HG03469 (cell line): ENCODE results near the gene ASB16.
"Not testable (repeated sequence)": the region's sequence is repeated elsewhere in the genome, so short reads cannot be mapped to it uniquely, and the experiment has no call there.

Experiments
- ATAC-seq: cut with Tn5 transposase; IDR thresholded peaks from one replicate; pipeline ENCODE4 v1.9.1; 2021; ENCODE audit warnings: mild to moderate bottlenecking, moderate library complexity, moderate number of reproducible peaks; ENCODE audit not compliant: unreplicated experiment

Gene ASB16, protein sequence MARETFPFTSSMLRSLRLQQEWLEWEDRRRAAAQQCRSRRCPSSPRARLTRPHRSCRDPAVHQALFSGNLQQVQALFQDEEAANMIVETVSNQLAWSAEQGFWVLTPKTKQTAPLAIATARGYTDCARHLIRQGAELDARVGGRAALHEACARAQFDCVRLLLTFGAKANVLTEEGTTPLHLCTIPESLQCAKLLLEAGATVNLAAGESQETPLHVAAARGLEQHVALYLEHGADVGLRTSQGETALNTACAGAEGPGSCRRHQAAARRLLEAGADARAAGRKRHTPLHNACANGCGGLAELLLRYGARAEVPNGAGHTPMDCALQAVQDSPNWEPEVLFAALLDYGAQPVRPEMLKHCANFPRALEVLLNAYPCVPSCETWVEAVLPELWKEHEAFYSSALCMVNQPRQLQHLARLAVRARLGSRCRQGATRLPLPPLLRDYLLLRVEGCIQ

DNA sequence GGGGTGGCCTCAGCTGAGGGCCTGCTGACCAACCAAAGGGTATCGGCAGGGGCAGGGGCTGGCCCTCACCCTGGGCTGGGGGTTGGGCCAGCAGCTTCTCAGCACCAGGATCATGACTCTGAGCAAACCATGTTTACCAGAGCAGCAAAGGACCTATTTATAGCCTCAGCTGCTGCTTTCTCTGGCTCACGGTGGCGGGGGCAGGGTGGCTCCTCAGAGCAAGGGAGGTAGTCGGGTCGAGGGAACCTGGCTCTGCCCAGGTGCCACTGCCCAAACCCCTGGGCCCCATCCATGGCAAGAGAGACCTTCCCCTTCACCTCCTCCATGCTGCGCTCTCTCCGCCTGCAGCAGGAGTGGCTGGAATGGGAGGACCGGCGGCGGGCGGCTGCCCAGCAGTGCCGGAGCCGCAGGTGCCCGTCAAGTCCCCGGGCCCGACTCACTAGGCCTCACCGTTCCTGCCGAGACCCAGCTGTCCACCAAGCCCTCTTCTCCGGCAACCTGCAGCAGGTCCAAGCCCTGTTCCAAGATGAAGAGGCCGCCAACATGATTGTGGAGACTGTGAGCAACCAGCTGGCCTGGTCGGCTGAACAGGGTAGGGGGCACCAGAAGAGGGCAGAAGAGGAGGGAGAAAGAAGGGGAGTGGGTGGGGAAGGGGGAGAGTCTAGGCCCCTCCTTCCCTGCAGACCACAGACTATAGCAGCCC is at the start of gene ASB16:
TSS of gene ASB16 (plus strand) at position 206 of the 703 bp plus-strand sequence. CDS start at position 292, 86 bp downstream.
- no peak for ATAC-seq

DNA sequence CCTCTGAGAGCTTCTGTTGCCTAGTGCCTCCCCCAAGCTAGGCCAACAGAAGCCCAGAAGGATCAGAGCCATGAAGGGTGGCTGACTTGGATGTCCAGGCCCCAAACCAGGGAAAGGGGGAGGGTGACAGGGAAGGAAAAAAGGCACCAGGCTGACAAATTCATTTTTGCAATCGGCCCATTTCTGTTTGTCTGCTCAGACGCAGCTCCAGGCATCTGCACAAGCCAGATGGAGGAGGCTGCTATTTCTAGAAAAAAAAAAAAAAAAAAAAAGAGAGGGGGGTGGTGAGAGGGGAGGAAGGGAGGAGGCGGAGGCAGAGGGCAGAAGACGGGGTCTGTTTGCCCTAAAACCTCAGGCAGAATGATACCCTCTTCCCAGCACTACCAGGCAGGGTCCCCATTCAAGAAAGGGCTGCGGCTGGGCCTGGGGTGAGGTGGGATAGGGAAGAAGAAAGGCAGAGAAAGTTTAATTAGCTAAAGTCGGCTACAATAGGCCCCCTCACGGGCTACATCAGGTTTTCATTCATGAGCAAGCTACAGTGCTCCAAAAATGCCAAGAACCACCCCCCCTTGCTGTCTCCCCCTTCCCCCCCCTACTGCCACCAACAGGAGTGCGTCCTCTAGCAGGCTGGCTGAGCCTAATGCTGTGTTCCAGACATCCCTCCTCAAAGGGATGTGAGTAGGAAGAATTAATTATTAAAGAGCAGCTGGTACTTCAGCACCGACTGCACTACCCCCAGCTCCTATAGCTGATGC is 49.5 kb upstream of the ASB16 start:
- no peak for ATAC-seq

DNA sequence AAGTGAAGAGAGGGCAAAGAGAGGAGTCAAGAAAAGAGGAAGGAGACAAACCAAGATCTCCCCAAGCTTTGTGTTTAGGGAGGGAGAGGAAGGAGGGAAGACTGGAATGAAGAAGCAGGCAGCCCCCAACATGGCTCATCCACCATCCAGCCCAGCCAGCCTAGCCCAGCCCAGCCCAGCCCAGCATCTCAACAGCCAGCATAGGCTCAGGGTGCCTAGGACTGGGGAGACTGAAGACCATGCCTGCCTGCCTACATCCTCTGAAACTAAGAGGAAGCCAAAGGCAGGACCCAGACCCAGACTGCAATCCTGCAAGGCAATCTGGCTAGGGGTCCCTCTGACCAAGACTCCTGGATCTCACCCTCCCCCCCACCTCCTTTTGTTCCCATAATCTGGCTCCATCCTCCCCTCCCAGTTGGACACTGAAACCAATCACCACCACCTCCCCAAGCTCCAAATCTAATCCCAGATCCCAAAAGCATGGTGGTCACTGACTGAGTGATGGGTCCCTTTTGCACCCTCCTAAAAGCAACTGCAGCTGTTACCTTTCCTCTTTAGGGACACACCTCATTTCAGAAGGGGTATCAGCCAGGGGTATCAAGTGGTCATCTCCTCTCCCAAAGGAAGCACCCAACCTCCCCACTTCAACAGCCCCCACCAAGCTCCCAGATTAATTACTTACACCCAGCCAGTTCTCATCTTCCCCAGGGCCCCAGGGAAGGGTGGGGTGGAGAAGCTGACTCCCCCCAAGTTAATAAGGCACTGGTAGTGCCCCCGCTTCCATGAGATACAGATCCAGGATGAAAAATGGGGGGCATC is 48.3 kb upstream of the ASB16 start:
- no peak for ATAC-seq

DNA sequence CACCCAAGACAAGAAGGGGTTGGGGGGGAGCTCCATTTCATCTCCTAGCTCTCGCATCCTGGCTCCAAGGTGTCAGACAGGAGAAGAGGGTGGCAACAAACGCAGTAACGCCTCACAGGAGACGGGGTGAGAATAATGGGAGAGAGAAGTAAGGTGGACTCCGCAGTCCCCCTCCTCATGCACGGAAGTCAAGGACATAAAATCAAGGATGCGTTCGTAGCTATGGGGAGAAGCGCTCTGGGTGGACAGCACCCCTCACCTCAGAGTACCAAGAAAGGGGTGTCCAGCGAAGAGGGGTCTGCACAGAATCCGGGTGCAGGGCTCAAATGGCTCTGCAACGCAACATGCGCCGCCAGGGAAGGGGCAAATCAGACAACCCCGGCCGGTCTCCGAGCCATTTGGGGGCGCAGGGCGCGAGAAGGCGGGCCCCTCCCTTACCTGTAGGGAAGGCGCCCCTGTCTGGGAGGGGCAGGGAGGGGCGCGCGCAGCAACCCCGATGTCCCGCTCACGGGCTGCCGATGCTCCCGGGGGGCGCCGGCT is 47.6 kb upstream of the ASB16 start:
- no peak for ATAC-seq

DNA sequence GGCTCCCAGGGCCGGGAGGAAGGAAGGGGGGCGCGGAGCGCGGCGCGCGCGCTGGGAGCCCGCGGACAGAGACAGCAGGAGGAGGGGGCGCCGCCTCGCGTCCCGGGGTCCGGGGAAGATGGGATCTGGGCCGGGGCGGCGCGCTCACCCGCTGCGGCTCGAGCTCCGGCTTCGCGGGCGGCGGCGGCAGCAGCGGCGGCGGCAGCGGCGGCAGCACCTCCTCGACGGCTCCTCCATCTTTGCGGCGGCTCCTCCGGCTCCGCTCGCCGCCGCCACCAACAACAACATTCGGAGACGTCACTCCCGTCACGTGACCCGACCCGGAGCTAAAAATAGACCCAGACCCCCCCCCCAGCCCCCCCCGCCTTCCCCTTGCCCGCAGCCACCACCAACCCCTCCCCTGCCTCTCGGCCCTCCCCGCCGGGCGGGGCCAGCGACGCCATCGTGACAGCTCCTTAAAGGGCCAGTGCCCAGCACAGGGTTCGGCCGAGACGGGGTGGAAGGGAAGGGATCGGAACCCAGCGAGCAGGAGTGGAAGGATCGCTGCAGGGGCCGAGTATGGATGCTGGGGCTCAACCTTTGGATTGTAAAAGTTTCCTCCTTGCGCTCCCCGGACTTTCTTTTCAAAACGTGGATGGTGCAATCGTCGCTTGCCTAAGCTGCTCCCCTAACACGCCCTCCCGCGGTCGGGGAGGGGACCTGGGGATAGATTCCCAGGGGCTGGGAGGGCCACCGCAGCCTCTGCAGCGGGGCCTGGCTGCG is 47.0 kb upstream of the ASB16 start, which contains the start of gene HDAC5:
TSS of gene HDAC5 (minus strand) at position 286 of the 762 bp plus-strand sequence. CDS start 6,126 bp downstream, outside the sequence.
- ATAC-seq: peak; percentile 62

DNA sequence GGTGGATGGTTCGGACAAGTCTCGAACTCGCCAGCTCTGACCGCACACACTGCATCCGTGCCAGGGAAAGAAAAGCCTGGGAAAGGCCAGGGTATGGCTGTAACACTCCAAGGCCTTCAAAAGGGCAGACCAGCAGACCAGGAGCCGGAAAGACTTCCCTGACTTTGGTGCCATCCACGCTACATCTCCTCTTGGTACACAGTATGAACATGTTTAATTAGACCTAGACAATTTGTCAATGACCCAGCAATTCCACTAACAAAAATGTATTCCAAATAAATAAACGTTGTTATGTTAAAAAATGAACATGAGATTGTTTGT is 46.4 kb upstream of the ASB16 start:
- ATAC-seq: no peak

DNA sequence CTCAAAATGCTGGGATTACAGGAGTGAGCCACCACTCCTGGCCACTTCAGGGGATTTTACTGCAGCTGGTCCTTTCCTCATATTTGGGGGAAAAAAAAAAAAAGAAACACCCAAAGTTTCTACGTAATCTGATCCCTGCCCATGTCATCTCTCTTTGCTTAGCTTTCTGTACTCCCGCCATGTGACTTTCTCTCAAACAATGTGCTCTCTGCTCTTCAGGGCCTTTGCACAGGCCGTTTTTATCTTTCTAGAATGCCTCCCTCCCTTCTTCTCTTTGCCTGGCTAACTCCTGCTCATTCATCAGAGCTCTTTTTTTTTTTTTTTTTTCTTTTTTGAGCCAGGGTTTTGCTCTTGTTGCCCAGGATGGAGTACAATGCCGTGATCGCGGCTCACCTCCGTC is 42.1 kb upstream of the ASB16 start:
- ATAC-seq: no peak

DNA sequence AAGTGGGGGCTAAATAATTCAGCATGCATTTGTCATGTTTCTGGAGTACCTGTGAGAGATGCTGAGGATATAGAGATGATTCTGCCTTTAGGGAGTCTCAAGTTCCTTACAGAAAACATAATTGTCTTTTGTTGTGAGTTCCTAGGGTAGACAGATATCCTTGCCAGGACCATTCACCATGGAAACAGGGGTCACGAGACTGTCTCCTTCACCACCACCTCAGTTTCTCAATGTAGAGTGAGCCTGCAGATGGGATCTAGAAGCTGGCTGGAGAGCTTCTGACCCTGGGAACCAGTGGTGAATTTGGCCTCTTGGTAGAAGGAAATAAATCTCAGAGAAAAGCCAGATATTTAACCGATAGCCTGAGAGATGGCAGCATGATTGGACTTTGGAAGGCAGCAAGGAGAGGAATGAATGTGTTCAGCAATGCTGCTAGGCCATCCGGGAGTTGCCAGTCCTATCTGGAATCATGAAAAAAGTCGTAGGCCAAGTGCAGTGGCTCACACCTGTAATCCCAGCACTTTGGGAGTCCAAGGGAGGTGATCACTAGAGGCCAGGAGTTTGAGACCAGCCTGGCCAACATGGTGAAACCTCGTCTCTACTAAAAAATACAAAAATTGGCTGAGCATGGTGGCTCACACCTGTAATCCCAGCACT is 39.7 kb upstream of the ASB16 start:
- ATAC-seq: no peak

DNA sequence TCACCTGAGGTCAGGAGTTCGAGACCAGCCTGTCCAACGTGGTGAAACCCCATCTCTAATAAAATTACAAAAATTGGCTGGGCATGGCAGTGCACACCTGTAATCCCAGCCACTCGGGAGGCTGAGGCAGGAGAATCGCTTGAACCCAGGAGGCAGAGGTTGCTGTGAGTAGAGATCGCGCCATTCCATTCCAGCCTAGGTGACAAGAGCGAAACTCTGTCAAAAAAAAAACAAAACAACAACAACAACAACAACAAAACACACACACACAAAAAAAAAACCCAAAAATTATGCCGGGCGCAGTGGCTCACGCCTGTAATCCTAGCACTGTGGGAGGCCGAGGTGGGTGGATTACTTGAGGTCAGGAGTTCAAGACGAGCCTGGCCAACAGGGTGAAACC is 39.1 kb upstream of the ASB16 start:
- not testable (repeated sequence) for ATAC-seq

DNA sequence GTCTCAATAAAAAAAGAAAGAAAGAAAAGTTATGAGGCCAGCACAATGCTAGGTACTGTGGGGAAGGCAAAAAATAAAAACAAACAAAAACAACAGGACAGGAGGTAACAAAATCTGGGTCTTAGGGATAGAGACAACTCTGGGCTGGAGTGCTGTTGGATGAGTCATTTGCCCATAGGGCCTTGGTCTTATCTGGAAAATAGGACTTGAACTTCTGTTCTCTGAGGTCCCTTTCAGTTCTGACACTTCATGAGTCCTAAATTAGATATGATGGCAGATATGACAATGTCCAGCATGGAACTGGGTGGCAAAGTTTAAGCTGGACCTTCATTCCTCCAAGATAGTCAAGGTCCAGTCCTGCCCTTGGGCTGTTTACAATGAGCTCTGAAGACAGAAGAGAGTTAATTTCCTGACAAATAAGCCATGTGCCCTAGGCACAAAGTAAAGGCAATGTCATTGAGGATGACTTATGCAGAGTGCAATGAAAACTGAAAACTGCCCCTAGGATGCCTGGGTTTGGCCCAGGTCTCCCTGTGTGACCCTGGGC is 38.2 kb upstream of the ASB16 start:
- ATAC-seq: no peak

DNA sequence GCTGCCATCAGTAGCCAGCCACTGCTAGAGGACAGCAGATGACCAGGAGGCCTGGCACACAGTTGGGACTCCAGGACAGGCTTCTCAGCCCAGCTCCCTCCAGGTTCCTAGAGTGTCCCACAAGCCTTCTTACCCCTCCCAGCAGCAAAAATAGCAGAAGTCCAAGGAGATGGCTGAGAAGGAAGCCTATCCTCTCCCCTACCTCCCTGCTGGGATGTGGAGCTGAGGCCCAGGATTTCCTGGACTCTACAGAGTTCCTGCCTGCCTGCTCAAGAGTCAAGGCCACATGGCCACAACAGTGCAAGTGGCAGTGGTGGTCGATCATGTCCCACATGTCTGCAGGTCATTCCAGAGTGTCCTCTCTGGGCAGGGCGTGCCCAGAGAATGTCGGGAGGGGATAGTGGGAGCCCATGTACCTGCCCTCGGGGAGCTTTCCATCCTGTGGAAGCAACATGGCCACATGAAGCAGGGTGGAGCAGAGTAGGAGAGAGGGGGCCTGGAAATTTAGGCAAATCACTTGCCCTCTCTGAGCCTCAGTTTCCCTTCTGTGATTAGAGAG is 36.5 kb upstream of the ASB16 start:
- ATAC-seq: no peak

DNA sequence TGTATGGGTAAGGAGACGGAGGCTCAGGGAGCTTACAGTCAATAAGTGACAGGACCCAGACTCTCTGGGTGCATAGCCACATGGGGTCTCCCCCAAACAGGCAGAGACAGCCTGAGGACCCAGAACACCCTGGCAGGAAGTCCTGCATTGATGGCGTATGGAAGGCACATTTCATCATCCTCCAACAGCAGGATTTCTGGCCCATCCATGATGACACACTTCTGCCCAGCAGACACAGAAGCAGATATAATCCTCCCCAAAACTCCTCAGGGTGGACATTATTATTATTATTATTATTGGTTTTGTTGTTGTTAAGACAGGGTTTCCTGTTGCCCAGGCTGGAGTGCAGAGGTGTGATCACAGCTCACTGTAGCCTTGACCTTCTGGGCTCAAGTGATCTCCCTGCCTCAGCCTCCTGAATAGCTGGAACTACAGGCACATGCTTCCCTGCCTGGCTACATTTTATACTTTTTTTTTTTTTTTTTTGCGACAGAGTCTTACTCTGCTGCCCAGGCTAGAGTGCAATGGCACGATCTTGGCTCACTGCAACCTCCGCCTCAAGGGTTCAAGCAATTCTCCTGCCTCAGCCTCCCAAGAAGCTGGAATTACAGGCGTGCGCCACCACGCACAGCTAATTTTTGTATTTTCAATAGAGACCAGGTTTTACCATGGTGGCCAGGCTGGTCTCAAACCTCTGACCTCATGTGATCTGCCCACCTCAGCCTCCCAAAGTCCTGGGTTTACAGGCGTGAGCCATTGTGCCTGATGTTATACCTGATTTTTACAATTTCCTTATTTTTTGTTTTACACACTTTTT is 35.5 kb upstream of the ASB16 start:
- ATAC-seq: no peak

DNA sequence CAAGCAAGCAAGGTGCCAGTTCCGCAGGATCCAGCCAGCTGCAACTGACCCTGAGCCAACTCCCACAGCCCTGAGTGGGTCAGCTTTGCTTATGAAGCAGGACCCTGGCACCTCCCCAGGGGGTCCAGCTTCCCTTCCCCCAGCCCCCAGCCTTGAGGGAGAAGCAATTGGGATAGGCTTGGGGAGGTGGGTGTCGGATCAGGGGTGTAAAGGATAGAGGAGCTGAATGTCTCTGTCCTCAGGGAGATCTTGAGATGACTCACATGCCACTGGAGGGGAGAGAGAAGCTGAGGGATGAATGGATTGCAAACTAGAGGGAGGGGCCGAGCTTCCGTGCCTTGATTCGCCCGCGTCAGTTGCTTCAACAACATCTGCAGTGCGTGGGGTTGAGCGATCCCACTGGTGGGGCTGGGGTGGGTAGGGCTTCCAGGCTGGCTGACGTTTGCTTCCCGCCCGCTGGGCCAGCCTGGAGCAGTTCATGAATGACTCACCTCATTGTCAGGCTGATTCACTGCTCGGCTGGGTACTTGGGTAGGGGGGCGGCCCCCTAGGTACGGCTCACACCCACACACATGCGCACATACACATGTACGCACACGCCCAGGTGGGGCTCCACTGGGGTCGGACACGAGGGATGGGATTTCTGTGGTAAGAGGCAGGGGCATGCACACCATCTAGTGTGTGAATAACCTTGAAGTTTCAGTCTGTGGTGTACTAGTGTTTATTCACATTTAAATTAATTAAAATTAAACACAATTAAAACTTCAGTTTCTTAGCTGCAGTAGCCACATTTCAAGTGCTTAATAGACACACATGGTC is 32.4 kb upstream of the ASB16 start:
- ATAC-seq: no peak

DNA sequence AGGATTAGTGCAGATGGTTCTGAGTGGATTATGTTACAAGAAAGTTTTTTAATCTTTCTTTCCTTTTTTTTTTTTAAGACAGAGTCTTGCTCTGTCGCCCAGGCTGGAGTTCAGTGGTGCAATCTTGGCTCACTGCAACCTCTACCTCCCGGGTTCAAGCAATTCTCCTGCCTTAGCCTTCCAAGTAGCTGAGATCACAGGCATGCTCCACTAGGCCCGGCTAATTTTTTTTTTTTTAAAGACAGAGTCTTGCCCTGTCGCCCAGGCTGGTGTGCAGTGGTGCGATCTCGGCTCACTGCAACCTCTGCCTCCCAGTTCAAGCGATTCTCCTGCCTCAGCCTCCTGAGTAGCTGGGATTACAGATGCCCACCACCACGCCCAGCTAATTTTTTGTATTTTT is 26.6 kb upstream of the ASB16 start:
- ATAC-seq: not testable (repeated sequence)

DNA sequence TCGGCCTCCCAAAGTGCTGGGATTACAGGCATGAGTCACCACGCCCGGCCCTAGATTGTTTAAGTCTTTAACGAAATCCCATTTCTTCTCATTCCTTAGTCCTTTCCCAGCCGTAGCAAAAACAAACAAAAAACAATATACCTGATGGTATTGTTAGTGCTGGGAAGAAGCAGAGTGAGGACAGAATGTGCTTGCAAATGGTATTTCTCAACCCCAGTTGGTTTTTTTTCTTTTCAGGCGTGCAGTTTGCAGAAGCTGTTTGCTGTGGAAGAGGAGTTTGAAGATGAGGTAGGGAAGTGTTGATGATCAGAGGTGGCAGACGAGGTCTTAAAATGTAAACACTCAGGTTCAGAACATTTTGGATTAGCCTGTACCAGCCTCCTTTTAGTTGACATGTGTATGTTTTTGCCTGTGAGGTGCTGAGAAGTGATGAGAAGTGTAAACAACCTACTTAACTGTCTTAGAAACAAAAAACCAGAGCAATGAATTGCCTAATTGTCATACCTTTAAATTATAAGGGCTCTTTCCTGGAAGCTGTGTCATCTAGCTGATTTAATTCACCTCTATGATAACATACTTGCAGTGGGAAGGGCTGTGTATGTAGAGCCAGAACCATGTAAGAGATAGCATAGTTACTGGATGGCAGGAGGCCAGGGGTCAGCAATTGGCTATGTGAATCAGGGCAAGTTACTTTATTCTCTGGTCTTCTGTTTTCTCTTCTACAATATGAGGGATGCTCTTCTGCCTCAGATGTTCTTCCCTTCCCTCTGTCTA is 25.4 kb upstream of the ASB16 start:
- ATAC-seq: no peak
